HG02870 (cell line): Measurements from ENCODE around the gene SUSD6.
A peak's percentile ranks its signal among the peaks of the same experiment; 100 is the strongest.
"Not testable (repeated sequence)": the region's sequence is repeated elsewhere in the genome, so short reads cannot be mapped to it uniquely, and the experiment has no call there.

Experiments used
- ATAC-seq: cut with Tn5 transposase; IDR thresholded peaks from one replicate; pipeline ENCODE4 v1.9.1; 2021; ENCODE audit warnings: mild to moderate bottlenecking, moderate library complexity; ENCODE audit not compliant: unreplicated experiment

Gene SUSD6

GRCh38 chr14:69591317-69591716, 20.1 kb upstream of the SUSD6 start:
- no peak for ATAC-seq

DNA sequence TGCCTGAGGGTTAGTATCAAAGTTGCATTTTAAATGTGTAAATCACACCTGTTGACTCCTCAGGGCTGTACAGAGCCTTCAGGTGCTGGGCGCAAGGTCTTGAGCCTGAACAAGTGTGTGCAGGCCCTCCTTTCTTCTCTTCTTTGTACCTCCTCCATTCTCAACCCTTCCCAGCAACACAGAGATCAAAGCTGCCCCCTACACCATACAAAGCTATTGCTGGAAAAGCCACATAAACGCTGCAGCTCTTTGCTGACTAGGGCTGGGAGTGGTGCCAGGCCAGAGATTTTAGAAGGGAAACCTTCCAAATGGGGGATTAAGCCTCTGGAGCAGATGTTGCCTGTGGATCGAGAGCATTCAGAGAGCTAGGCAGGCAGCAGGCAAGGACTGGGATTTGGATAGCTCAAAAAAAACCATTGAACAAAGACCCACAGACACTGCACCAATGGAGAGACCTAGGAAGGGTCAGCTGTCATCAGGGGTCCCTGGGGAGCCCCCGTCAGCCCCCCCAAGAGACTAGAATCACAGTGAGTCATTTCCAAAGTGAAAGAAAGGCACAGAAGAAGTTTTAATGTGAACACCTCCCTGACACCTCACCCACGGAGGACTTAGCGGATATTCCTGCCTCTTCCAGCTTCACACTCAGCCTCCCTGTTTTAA, 18.2 kb upstream of the SUSD6 start:
- ATAC-seq = no peak

DNA sequence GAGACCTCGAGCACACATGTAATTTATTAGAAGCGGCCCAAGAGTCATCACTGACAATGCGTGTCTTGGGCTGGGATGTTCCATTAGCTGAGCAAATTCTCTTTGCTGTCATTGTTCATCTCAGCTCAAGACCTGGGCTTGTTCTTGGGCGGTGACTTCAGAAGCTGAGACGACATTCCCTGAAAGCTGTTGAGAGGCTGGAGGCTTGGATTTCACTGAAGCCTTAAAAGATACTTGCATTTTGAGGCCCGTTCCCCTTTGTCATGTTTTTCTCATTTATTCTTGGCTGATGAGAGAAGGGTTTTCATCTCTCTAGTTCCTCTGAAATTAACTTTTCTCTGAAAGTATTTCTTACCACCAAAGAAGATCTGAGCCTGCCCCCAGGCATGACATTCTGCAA, 16.6 kb upstream of the SUSD6 start:
- no peak for ATAC-seq

GRCh38 chr14:69595336-69595735, 16.1 kb upstream of the SUSD6 start:
- no peak for ATAC-seq

- ATAC-seq = not testable (repeated sequence)
These were observed 12.0 kb upstream of the SUSD6 start for GRCh38 chr14:69599431-69599830.

- ATAC-seq = no peak
These were observed 11.0 kb upstream of the SUSD6 start for GRCh38 chr14:69600304-69600891.

DNA sequence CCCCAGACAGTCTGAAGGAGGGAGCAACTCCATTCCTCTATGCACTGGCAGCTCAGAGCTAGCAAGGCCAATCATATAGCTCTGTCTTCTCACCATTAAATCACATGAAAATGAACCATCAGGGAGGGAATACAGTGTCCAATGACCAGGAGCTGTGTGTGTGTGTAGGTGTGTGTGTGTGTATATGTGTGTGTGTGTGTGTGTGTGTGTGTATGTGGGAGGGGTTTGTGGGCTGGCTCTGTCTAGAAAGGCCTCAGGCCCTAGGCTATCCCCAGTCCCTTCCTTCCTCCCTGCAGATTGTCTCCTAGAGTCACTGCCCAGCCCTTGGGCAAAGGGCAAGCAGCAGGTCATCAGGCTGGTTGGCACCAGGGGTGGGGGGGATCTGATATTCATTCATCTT, 5.7 kb upstream of the SUSD6 start:
- ATAC-seq = no peak

GRCh38 chr14:69606258-69607184, 4.9 kb upstream of the SUSD6 start:
- ATAC-seq = no peak

GRCh38 chr14:69610020-69610873, 1.1 kb upstream of the SUSD6 start:
- ATAC-seq = no peak

GRCh38 chr14:69610874-69611171, 573 bp upstream of the SUSD6 start:
- ATAC-seq = no peak

DNA sequence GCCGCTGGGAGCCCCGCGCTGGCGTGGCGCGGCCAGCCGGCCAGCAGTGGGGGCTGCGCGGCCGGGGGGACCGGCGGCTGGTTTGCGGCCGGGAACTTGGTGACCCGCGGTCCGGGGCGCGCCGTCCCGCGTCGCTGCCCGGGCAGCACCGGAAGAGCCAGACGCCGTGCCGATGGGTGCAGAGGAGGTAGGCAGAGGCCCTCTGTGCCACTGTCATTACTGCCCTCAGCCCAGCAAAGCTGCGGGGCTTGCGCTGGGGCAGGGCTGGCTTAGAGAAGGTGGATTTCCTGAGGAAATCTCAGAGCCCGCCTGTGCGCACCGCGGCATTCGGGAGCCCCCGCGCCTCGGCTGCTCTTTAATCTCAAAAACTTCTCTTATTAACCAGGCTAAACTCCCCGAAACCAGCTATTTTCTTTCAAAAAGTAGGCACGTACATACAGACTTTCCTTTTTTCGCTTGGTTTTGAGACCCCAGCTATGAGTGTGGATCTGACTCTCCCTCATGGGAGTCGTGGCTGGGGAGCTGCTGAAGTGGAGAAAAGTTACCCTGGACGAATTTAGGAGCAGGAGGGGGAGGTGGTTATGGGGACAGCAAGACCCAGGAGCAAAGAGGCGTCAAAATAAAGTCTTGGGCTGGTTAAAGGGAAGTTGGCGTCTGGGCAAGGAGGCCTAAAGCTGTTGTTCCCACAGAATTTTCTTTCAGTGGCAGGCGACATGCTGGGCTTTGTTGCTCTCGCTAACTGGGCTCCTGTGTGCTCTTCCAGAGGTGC, 802 bp downstream of the SUSD6 start:
- ATAC-seq = no peak

DNA sequence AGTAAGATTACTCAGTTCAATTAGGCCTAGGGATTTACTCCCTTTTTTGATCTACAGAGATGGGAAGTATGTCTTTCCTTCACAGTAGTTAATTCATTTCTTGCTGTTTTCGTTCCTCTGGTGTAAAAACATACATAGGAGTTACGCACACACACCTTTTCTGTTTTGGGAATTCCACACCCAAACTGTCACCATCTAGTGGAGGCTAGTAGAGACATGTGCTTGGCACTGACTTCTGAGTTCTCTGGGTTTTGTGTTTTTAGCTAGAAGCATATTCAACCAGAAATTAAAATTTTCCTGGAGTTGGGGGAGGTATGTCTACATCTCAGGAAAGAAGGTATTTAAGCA, 1.4 kb downstream of the SUSD6 start:
- ATAC-seq = no peak

DNA sequence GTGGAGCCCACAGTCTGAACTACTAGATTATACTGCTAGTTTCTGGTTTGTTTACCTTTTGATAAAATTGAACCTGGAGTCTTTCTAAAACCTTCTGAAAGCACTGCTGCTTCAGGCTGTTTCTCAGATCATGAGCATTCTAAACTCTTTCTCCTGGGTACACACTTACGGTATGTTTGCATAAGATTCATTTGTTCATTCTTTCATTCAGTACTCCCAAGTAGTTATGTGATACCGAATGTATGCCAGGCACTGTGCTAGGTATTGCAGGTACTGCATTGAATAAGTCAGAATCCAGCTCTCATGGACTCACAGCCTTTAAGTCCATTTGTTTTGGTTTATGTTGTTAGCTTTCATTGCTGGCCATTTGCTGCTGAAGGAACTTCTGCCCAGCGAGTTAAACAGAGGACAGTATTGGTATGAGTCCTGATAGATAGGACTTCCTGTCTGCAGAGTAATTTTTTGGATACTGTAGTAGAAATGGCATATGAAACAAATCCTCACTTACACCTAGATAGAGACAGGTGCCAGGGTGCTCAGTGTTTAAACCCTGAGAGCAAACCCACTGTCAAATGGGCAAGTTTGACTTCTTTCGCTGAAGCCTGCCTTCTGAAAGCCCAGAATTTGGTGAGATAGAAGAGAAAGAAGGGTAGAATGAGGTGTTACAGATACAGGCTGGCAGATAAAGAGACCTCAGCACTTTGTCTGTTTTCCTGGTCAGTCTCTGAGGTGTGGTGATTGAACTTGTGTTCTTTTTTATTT, 2.1 kb downstream of the SUSD6 start:
- ATAC-seq = no peak

DNA sequence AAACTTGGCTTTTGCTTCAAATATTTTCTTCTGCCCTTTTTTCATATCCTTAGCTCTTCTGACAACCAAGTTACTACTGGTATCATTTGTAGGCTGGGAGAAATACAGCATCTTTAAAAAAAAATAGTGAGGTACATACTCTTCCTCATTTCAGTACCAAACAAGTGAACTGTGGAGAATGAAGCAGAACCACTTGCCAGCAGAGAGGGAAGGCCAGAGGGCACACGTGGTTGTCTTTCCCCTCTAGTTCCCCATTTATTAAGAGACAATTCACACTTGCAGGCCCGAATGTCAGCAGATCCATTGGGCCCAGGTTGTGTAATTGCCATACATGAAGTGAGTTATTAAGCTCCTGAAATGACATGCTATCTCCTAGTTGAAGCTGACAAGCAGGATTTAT, 3.2 kb downstream of the SUSD6 start:
- ATAC-seq = no peak

- ATAC-seq = peak; percentile 1
These were observed 3.7 kb downstream of the SUSD6 start for GRCh38 chr14:69615121-69615495.

DNA sequence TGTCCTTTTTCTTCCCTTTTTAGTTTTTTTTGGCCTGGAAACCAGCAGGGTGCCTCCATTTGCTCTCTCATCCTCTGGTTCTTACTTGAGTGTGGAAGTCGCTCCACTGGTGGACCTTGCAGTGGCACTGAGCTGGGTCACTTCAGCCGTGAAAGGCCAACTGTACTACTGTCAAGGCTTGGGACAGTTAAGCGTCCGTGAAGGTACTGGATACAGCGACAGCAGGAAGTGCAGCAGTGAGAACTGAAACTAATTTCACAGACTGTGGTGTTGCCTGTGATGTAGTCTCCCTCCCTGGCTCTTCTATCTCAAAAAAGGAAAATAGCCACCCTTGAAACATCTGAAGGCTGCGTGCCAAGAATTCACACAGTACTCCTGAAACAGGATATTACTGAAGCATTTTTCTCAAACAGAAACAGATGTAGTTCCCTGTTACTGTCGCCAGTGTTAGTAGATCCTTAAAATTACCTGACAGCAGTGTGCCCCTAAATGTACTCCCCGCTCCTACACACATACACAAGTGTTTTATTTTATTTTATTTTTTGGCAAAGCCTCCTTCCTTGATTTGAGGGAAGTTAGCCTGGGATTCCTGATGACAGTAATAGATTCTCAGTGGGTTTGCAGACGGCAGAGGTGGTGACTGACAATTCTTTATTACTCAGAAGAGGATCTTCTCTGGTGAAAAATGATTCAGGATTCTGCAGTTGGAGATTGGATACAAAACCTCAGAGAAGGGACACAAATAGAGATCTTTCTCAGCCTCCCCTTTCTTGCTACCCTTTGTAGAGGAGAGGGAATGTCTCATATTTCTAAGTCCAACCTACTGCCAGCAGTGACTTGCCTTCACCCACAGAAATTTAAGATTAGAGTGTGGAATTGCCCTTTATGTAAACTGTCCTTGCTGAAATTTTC, 4.4 kb downstream of the SUSD6 start:
- ATAC-seq = peak; percentile 51

DNA sequence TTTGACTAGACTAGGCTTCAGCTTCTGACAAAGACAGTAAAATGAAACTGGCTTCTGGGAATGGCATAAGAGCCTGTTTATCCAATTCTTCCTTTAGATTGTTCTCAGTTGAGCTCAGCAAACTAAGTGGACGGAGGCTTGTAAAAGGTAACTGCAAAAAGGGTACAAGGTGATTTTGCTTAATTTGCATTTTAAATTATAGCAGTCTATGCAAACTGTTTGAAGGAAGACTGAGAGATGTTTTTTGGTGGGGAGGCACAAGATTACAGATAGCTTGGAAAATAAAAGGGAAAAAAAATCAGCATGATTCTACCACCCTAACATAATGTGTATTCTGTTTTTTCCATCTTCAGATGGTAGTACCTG, 5.0 kb downstream of the SUSD6 start:
- no peak for ATAC-seq

DNA sequence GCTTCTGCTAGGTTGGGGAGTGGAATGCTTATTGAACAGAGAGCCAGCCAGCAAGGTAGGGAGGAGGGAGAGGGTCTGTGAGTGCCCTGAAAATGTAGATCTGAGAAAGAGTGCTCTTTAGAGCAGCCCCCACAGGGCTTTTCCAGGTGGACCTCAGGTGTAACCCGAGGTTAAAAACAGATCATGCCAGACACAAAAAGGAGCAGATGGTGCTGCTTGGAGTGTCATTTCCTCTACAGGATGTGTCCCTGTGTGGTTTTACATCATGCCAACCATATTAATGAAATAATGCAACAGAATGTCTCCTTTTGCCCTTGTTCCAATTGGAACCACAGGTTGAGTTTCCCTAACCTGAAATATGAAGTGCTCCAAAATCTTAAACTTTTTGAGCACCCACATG, 6.4 kb downstream of the SUSD6 start:
- no peak for ATAC-seq

DNA sequence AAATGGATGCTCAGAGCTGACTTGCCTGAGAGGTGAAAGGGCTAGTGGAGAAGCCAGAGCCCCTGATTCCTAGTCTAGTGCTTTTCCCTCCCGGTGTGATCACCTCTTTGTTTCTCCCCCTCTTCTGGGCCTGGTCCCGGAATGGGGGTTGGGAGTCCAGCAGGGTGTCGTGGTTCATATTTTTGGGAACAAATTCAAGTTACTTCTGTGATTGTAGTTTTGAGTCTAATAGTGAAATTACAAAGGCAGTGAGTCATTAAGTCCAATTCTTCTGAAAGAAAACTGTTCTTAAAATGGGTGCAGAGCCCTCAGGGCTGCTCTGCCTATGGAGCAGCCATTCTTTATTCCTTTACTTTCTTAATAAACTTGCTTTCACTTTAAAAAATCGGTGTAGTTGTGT, 7.6 kb downstream of the SUSD6 start:
- ATAC-seq = no peak
